ENCODE data around the gene CRACR2B.

CRACR2B gene

DNA sequence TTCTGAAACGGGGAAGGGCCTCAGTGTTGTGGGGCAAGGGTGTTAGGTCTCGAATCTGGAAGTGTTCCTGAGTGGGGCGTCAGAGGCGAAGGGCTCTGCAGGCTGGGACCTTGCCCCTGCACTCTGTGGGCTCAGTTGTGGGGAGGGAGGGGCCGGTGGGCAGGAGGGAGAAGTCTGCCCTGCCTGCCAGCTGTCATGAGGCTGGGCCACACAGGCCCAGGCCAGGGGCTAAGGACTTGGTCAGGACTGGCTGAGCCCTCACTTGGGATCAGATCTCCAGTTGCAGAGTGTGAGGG, at the start of gene CRACR2B:
CRACR2B (plus strand) TSS at position 23 of the 296 bp plus-strand sequence. CDS start 689 bp downstream, outside the sequence.
- DNase-seq (ENCODE audit: low spot score) = no peak

DNA sequence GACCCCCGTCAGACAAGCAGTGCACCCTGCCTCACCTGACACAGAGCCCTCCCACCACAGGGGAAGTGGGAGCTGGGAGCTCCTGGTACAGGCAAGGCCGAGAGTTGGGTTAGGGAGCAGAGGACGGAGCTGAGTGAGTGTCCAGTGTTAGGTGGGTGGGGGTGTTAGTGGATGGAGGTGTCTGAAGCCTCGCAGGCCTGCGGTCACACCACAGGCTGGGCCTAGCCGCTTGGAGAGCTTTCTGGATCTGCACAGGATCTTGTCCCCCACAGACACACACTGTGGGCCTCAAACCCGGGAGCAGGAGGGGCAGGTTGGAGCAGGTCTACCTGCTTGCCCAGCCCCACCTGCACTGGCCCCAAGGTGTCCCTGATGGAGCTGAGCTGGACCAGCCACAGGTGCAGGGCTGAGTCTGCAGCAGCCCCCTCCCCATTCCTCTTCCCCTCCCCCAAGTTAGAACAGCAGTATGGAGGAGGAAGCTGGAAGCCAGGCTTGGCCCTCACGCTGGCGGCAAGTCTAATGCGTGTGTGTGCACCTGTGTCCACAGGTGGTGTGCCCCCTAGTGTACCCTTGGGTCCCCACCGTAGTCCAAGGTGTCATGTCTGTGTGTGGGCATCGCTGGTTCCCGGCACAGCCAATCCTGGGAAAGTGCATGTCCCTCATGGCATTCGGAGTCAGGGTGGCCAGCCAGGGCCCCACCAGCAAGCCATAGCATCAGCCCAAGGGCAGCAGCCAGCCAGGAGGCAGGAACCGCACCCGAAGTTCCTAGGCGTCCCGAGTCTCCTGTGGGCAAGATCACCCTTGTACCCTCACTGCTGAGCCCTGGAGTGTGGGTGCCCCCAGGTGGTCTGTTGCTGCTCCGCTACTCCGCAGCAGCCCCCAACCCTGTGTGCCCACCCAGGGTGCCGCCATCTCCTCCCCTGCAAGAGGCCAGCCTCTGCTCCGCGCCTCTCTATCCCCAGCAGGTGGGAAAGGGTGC, 48.5 kb upstream of the CRACR2B start:
- no peak for DNase-seq (ENCODE audit: low spot score)

GRCh38 chr11:779955-780532, 47.7 kb upstream of the CRACR2B start:
- DNase-seq (ENCODE audit: low spot score) = no peak

GRCh38 chr11:782264-783174, 45.2 kb upstream of the CRACR2B start:
- DNase-seq (ENCODE audit: low spot score) = no peak

DNA sequence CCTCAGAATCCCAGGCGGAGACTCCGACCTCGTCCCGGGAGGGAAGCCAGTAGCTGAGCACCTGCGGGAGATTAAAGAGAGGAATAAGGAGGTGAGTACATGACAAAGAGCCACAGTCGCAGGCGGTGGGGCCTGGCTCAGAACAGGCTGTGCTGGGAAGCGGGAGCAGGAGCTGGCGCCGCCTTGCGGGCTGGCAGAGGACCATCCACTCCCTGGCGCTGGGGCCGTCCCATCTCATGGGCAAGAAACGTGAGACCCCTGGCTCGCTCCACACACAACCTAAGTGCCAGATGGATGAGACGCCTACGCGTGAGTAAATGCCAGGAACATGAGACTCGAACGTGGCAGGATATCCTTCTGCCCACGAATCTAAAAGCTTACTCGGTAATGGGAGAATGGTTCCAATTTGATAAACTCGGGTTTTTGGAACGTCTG, 44.1 kb upstream of the CRACR2B start:
- peak; percentile 44 for DNase-seq (ENCODE audit: low spot score)

DNA sequence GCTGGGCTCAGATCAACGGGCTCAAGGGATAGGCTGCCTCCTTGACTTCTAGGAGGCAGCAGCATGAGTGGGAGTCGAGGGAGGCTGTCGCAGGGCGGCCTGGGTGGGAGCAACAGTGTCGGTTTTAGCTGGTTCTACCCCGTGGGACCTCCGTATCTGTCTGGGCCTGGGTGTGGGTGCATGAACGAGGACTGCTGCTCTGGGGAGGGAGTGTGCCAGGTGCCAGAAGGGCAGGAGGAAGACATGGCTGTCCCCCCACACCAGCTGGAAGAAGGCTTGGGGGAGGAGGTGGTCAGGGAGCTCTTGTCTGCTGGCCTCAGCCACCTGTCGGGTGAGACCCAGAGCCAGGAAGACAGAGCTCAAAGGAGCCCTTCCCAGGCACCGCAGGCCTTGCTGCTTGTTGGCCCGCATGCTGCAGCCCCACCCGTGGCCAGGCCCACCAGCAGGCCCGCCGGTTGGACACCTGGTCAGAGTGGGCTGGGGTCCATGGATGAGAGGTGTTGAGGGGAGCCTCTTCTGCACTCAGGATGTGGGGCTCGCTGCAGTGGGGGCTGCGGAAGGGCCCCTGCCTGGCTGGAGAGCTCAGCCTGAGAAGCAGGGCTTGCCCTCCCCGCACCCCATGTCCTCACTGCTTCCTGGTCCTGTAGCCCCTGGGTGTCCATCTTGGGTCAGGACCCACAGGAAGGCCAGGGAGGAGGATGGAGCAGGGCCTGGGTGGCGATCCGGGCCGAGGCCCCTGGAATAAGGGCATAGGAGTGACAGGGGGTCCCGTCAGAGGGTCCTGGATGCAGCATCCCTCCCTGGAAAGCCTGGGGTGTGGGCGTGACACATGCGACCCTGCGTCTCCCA, 41.3 kb upstream of the CRACR2B start:
- DNase-seq (ENCODE audit: low spot score) = no peak

DNA sequence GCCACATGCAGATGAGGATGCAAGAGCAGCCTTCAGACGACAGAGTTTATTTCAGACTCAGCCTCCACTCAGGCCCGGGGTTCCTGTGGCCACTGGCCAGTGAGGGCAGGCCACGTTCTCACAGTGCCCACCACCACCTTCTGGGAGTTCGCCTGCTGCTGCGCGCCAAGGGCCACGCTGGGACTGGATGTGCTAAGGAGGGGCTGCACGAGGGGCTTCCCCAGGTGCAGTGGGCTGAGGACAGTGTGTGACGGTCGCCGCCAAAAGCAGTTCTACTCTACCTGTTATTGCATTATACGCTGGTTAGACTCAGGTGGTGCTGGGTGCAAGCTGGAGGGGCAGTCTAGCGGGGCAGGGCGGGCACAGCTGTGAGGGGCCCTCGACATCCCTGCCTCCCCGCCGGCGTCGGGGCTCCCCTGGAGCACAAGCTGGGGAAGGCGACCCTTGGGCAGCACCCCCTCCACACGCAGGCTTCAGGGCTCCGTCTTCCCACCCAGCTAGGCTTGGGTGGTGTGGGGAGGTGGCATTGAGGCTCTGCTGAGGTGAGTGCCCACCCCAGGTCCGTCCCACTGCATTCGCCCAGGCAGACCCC, 40.5 kb upstream of the CRACR2B start:
- DNase-seq (ENCODE audit: low spot score) = no peak

DNA sequence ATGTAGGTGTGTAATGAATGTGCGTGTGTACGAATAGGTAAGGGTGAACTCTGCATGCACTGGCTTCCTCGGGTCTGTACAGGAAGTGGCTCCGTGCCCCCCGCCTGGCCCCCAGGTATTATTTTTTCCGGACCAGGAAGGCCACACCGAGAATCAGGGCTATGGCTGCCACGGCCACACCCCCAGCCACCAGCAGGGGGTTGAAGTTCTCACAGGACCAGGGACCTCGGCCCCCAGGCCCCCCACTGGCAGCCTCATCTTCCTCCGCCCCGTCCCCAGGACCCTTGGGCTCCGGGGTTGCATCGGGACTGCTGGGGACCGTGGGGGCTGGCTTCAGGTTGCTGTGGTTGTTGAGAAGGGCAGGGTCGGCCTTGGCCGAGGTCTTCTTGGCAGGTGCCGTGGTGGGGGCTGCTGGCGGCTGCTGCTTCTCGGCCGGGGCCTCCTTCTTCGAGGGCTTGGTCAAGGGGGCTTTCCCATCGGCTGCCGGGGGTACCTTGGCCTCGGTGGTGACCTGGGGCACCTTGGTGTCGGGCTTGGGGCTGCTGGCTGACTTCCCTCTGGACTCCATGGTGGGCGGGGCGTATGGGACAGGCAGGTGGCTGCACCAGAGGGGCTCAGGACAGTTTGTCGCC, 39.6 kb upstream of the CRACR2B start:
- no peak for DNase-seq (ENCODE audit: low spot score)

GRCh38 chr11:788953-789940, 38.5 kb upstream of the CRACR2B start:
- DNase-seq (ENCODE audit: low spot score) = no peak

DNA sequence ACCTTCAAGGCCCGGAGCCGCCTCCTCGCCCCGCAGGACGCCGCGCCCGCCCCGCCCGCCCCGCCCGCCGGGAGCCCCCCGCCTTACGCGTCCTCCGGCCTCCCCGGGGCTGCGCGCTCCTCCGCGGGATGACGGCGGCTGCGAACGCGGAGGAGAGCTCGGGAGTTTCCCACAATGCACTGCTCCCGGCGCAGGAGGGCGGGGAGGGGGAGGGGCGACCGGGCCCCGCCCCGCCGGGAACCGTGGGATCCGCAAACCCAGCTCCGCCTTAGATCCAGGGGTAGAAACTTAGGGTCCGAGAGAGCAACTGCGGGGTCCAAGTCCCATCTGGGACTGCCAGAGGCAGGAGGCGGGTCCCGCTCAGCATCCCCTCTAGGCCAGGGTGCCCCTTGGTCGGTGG, 37.8 kb upstream of the CRACR2B start, which contains the start of gene CEND1:
CEND1 (minus strand) TSS at position 148 of the 400 bp plus-strand sequence. CDS start 1,514 bp downstream, outside the sequence.
- no peak for DNase-seq (ENCODE audit: low spot score)

DNA sequence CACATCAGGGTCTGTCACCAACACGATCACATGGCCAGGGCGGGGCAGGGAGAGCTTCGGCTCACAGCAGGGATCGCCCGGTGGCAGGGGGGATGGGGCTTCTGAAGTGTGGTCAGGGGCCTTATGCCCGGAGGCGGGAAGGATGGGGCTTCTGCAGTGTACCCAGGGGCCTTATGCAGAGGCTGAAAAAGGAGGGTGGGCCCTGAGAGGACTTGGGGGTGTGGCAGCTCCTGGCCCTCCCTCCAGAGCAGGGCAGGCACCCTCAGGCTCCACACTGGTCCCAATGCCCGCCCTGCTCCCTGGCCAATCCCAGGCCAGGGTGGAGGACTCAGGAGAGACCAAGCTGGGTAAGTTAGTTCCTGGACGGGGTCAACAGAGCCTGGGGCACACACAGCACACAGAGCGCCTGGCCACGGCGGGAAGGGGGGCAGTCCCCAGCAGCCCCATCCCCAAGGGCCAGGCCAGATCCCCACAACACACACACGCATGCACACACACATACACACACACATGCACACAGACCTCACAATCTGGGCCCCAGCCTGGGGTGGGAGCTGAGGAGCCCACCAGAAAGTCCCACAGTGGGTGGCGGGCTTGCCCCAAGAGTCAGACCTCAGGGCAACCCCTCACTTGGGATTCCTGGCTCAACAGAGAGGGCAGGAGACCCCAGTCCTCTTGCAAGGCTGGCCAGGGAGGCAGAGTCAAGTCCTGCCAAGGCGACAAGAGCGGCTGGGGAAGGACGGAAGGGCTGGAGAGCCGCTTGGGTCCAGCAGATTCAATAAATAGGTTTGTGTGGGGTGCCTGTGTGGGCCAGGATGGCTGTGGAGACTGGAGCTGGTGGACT, 36.8 kb upstream of the CRACR2B start:
- no peak for DNase-seq (ENCODE audit: low spot score)

- no peak for DNase-seq (ENCODE audit: low spot score)
These were observed 35.8 kb upstream of the CRACR2B start for GRCh38 chr11:791658-792534.

DNA sequence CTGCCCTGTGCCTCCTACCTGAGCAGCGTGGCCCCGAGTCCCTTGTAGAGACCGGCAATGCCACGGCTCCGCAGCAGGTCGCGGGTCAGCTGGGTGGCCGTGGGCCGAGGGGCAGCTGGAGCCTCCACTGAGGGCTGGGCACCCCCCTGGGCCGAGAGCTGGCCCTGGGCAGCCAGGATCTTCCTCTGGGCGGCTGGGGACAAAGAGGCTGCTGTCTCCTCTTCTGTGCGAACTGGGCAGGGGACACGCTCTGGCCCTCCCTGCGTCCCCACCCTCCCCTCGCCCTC, 35.2 kb upstream of the CRACR2B start:
- no peak for DNase-seq (ENCODE audit: low spot score)

DNA sequence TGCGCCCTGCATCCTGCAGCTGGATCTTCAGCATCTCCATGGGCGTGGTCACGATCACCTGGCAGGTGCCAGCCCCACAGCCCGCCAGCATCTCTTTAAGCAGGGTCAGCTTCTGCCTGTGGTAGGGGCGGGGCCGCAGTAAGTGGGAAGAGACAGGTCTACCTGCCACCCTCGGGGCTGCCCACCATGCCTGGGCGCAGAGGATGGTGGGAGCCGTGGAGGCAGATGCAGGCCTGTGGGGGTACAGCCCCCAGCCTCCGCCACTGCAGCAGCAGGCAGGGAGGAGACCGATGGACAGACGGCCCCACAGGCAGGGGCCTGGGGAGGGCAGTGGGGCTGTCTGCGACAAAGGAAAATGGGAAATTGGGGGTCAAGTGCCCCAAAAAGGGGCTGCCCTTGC, 34.8 kb upstream of the CRACR2B start:
- DNase-seq (ENCODE audit: low spot score) = no peak

- DNase-seq (ENCODE audit: low spot score) = no peak
These were observed 34.2 kb upstream of the CRACR2B start for GRCh38 chr11:793556-793955.

- DNase-seq (ENCODE audit: low spot score) = no peak
These were observed 33.5 kb upstream of the CRACR2B start for GRCh38 chr11:794013-794765.
